GM21576 (cell line): ENCODE measurements around the gene STARD7.

ENCODE experiments used
- ATAC-seq: cut with Tn5 transposase; IDR thresholded peaks from one replicate; pipeline ENCODE4 v1.9.1; 2021; ENCODE audit warnings: mild to moderate bottlenecking, moderate library complexity; ENCODE audit not compliant: unreplicated experiment

The STARD7 gene

GRCh38 chr2:96198921-96199320 lies 9.7 kb downstream of the STARD7 start:
- ATAC-seq: no peak

GRCh38 chr2:96197546-96198255 lies 10.9 kb downstream of the STARD7 start:
- no peak for ATAC-seq

GRCh38 chr2:96195410-96196066 lies 13.1 kb downstream of the STARD7 start:
- ATAC-seq: no peak

- ATAC-seq: no peak
Measured at GRCh38 chr2:96191937-96192670, 16.5 kb downstream of the STARD7 start.

GRCh38 chr2:96188821-96189526 lies 19.7 kb downstream of the STARD7 start:
- ATAC-seq: no peak

- ATAC-seq: no peak
Measured at GRCh38 chr2:96186562-96186961, 22.1 kb downstream of the STARD7 start.

- no peak for ATAC-seq
Measured at GRCh38 chr2:96185516-96185915, 23.1 kb downstream of the STARD7 start.

GRCh38 chr2:96184989-96185388 lies 23.6 kb downstream of the STARD7 start:
- no peak for ATAC-seq

- ATAC-seq: no peak
Measured at GRCh38 chr2:96184188-96184587, 24.4 kb downstream of the STARD7 start.

- no peak for ATAC-seq
Measured at GRCh38 chr2:96181529-96181928, 27.1 kb downstream of the STARD7 start.

- no peak for ATAC-seq
Measured at GRCh38 chr2:96180521-96180920, 28.1 kb downstream of the STARD7 start.

- ATAC-seq: no peak
Measured at GRCh38 chr2:96180002-96180401, 28.6 kb downstream of the STARD7 start.

- no peak for ATAC-seq
Measured at GRCh38 chr2:96176661-96177060, 32.0 kb downstream of the STARD7 start.

- ATAC-seq: no peak
Measured at GRCh38 chr2:96175951-96176350, 32.7 kb downstream of the STARD7 start.

- ATAC-seq: peak; percentile 89
Measured at GRCh38 chr2:96174251-96175144, 34.1 kb downstream of the STARD7 start.

- no peak for ATAC-seq
Measured at GRCh38 chr2:96171831-96172230, 36.8 kb downstream of the STARD7 start.

- no peak for ATAC-seq
Measured at GRCh38 chr2:96170626-96171025, 38.0 kb downstream of the STARD7 start.

GRCh38 chr2:96169868-96170507 lies 38.6 kb downstream of the STARD7 start:
- ATAC-seq: no peak

GRCh38 chr2:96167407-96168013 lies 41.1 kb downstream of the STARD7 start:
- no peak for ATAC-seq
